ENCODE results near the gene TGM1. TPM values are rescaled to one million over a fixed set of nuclear protein-coding genes. Genes with fewer than 3 reads are reported as not detected.

The TGM1 gene
- total and polyA plus RNA-seq, 10 of the 15 experiments (the other 5 are each of a cell fraction or from before 2014, with no cell fraction given) = 0.05 to 5.9 (median 1.8) TPM

DNA sequence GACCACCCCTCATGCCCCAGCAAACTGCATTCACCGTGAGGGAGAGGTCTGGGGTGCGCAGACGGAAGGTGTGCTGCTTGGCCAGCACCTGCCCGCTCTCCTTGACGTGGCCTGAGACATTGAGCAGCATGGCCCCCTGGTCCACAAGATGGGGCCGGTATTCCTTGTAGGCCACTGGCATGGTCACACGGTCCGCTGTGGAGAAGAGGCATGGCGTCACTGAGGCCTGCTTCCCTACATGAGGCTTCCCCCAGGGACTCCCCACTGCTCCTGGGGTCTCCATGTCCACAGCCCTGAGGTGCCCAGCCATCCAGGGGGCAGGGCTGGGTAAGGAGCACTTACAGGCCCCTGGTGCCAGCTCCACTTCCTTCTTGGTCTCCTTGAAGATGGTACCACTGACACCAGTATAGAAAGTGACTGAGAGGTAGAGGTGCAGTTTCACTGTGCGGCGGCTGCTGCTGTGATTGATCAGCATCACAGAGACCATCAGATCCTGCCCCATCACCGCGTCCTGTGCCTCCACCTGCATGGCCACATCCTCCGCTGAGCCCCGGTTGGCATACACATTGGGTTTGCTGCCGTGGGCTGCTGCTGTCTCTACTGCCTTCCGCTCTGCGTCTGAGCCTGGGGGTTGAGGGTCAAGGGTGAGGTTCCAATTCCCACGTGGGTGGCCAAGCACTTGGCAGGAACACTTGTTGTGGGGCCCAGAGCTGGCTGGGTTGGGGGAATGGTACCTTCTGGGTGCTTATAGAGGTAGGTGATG, 8.2 kb downstream of the TGM1 start:
- CTCF ChIA-PET = no interaction called here

GRCh38 chr14:24253936-24254335, 9.0 kb downstream of the TGM1 start:
- no peak for ATAC-seq
- in situ Hi-C loops (cut with MboI) (no loop called here), intact Hi-C loops (cut with micrococcal nuclease; ENCODE audit: unreplicated experiment) (no loop called here)
- CTCF ChIA-PET = interaction anchor here (0.6 to 2.8 kb wide), 3 partner anchors 11 to 55 kb away, joined by 3 to 16 read pairs (median 4); partner anchors contain the start of gene TINF2
- POLR2A ChIA-PET = interaction anchor here (0.6 kb wide), 1 partner anchor 31 kb away, joined by 11 read pairs; no protein-coding TSS in a partner anchor
- no peaks in the 10 kb centered on the region for H3K9me3 ChIP-seq (replicated peaks; ENCODE audit: control insufficient read depth, insufficient read depth, low read length)
- no peaks in the 10 kb centered on the region for H3K27me3 ChIP-seq (replicated peaks in 1 of 2; ENCODE audit: control insufficient read depth in 2 of 2, insufficient read depth in 2 of 2, low read length in 1 of 2)
- no TSS peak for BruUV-seq (replicated peaks)
- H3K4me1 ChIP-seq (ENCODE audit: control insufficient read depth, insufficient read depth, low read length) = peaks cover 22% of the 10 kb centered on the region
- H4K20me1 ChIP-seq (ENCODE audit: control insufficient read depth, insufficient read depth) = no peaks in the 10 kb centered on the region
- H3K4me2 ChIP-seq (ENCODE audit: control insufficient read depth, insufficient read depth) = no peak overlapping the region
- RAD21 ChIA-PET (ENCODE audit: unreplicated experiment) = no interaction called here
- no peak for FAIRE-seq
- no peak for DNase-seq (ENCODE audit: low read depth, low spot score)
- SMC1A ChIA-PET (ENCODE audit: uncharacterized antibody, unreplicated experiment) = no interaction called here
- no peaks in the 10 kb centered on the region for H3K79me2 ChIP-seq (ENCODE audit: control insufficient read depth, insufficient read depth, low read length)
- H2AFZ ChIP-seq (ENCODE audit: control insufficient read depth, low read depth, low read length) = no peak overlapping the region
- 75% methylated on average over 7 of the region's 7 CpGs for WGBS (ENCODE audit: insufficient coverage, insufficient replicate concordance, low lambda C conversion rate, missing lambda C conversion rate)
- no peak overlapping the region for H3K9ac ChIP-seq (ENCODE audit: control insufficient read depth, insufficient read depth, low read length)
- peaks cover 0 to 3% of the 10 kb centered on the region in 2 experiments; a peak in 2 of 4 replicates for H3K36me3 ChIP-seq (ENCODE audit: control insufficient read depth in 2 of 2, insufficient read depth in 2 of 2, low read length in 1 of 2)
- H3K4me3 ChIP-seq = no peak overlapping the region
- no peak overlapping the region for H3K27ac ChIP-seq (ENCODE audit: control insufficient read depth, insufficient read depth)
- TF ChIP-seq CHD2 (IDR thresholded peaks at IDR 0.05; ENCODE audit: borderline replicate concordance, low read depth, low read length) (no peak), CBX5 (IDR thresholded peaks at IDR 0.05; ENCODE audit: low read depth) (no peak), RB1 (IDR thresholded peaks at IDR 0.05; ENCODE audit: borderline replicate concordance) (no peak), SPI1 (IDR thresholded peaks at IDR 0.05; ENCODE audit: borderline replicate concordance, insufficient read depth, low read depth, low read length) (no peak), EP300 (IDR thresholded peaks at IDR 0.05; ENCODE audit: borderline replicate concordance in 1 of 2, control insufficient read depth in 1 of 2, low read depth in 2 of 2, low read length in 2 of 2) (no peak), HDAC6 (IDR thresholded peaks at IDR 0.05; ENCODE audit: unreplicated experiment) (no peak), SP1 (IDR thresholded peaks at IDR 0.05; ENCODE audit: low read depth, low read length) (no peak), KAT2A (conservative IDR thresholded peaks at IDR 0.05; ENCODE audit: control insufficient read depth, low read depth, low read length) (no peak), BHLHE40 (IDR thresholded peaks at IDR 0.05; ENCODE audit: borderline replicate concordance in 1 of 2, low read depth in 2 of 2, low read length in 1 of 2) (no peak), SMC3 (IDR thresholded peaks at IDR 0.05; ENCODE audit: borderline replicate concordance, low read length) (no peak), NFXL1 (IDR thresholded peaks at IDR 0.05; ENCODE audit: borderline replicate concordance) (no peak), NBN (IDR thresholded peaks at IDR 0.05) (no peak), RAD51 (IDR thresholded peaks at IDR 0.05) (no peak)
- TF ChIP-seq, protein P1, sequence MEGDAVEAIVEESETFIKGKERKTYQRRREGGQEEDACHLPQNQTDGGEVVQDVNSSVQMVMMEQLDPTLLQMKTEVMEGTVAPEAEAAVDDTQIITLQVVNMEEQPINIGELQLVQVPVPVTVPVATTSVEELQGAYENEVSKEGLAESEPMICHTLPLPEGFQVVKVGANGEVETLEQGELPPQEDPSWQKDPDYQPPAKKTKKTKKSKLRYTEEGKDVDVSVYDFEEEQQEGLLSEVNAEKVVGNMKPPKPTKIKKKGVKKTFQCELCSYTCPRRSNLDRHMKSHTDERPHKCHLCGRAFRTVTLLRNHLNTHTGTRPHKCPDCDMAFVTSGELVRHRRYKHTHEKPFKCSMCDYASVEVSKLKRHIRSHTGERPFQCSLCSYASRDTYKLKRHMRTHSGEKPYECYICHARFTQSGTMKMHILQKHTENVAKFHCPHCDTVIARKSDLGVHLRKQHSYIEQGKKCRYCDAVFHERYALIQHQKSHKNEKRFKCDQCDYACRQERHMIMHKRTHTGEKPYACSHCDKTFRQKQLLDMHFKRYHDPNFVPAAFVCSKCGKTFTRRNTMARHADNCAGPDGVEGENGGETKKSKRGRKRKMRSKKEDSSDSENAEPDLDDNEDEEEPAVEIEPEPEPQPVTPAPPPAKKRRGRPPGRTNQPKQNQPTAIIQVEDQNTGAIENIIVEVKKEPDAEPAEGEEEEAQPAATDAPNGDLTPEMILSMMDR (IDR thresholded peaks at IDR 0.05 in 2 of 3, conservative IDR thresholded peaks at IDR 0.05 in 1 of 3; ENCODE audit: control insufficient read depth in 2 of 3, extremely low read depth in 1 of 3, insufficient read depth in 1 of 3, low read depth in 3 of 3, low read length in 3 of 3) = no peak

More for the DNA sequence above, 8.2 kb downstream of the TGM1 start:
- Histone ChIP-seq H3K4me2 (ENCODE audit: control insufficient read depth, insufficient read depth) (no peak overlapping the region), H2AFZ (ENCODE audit: control insufficient read depth, low read depth, low read length) (no peak overlapping the region), H3K27me3 (replicated peaks in 1 of 2; ENCODE audit: control insufficient read depth in 2 of 2, insufficient read depth in 2 of 2, low read length in 1 of 2) (no peaks in the 10 kb centered on the region), H3K79me2 (ENCODE audit: control insufficient read depth, insufficient read depth, low read length) (no peaks in the 10 kb centered on the region), H3K36me3 (ENCODE audit: control insufficient read depth in 2 of 2, insufficient read depth in 2 of 2, low read length in 1 of 2) (peaks cover 0 to 3% of the 10 kb centered on the region in 2 experiments; a peak in 1 of 4 replicates), H4K20me1 (ENCODE audit: control insufficient read depth, insufficient read depth) (no peaks in the 10 kb centered on the region), H3K9me3 (replicated peaks; ENCODE audit: control insufficient read depth, insufficient read depth, low read length) (no peaks in the 10 kb centered on the region), H3K4me1 (ENCODE audit: control insufficient read depth, insufficient read depth, low read length) (peaks cover 13% of the 10 kb centered on the region), H3K9ac (ENCODE audit: control insufficient read depth, insufficient read depth, low read length) (no peak overlapping the region), H3K4me3 (no peak overlapping the region), H3K27ac (ENCODE audit: control insufficient read depth, insufficient read depth) (no peak overlapping the region)
- ChIA-PET SMC1A (ENCODE audit: uncharacterized antibody, unreplicated experiment) (no interaction called here), POLR2A (no interaction called here), RAD21 (ENCODE audit: unreplicated experiment) (no interaction called here)
- FAIRE-seq (no peak), DNase-seq (ENCODE audit: low read depth, low spot score) (no peak), ATAC-seq (no peak)
- TF ChIP-seq MEF2B (IDR thresholded peaks at IDR 0.05; ENCODE audit: partially characterized antibody, poor library complexity, severe bottlenecking) (no peak), TAF1 (IDR thresholded peaks at IDR 0.05; ENCODE audit: borderline replicate concordance, low read depth, low read length) (no peak), NR2C1 (IDR thresholded peaks at IDR 0.05) (no peak)
- 91% methylated on average over 19 of the region's 19 CpGs for WGBS (ENCODE audit: insufficient coverage, insufficient replicate concordance, low lambda C conversion rate, missing lambda C conversion rate)
- in situ Hi-C loops (cut with MboI) (no loop called here), intact Hi-C loops (cut with micrococcal nuclease; ENCODE audit: unreplicated experiment) (no loop called here)
- no TSS peak for BruUV-seq (replicated peaks)
